Thyroid gland (tissue), 4 donors: ENCODE measurements around the gene ACHE.

Experiments used
- CTCF ChIP-seq, 6 experiments: fragments of 200-600 bp in 3 of 6; fragments of 450-650 bp in 3 of 6; sonication (generic) in 3 of 6; IDR thresholded peaks; one replicate each; pipeline ENCODE4 v1.5.1; 2016 to 2019; ENCODE audit warnings: antibody characterized with exemption in 6 of 6, mild to moderate bottlenecking in 2 of 6, inconsistent platforms in 1 of 6, moderate library complexity in 1 of 6
- POLR2A ChIP-seq, 2 donors: fragments of 450-650 bp; IDR thresholded peaks; one replicate each; pipeline ENCODE4 v1.6.1; 2017; ENCODE audit warnings: antibody characterized with exemption in 2 of 2, mild to moderate bottlenecking in 2 of 2, moderate library complexity in 1 of 2

- TF ChIP-seq CTCF (IDR thresholded peaks at IDR 0.05), result no peak
- TF ChIP-seq POLR2A (IDR thresholded peaks at IDR 0.05), result no peak
Measured at GRCh38 chr7:100887516-100888290, 8.0 kb downstream of the ACHE start.
